Type B pancreatic cell (in vitro differentiated cells): ENCODE results near the gene CENPI. TPM values are rescaled to one million over a fixed set of nuclear protein-coding genes. Genes with fewer than 3 reads are reported as not detected.
"Not testable (repeated sequence)": the region's sequence is repeated elsewhere in the genome, so short reads cannot be mapped to it uniquely, and the experiment has no call there.

ENCODE experiments used
- DNase-seq: peaks from one replicate; pipeline ENCODE4 v3.0.0; 2021; ENCODE audit warnings: mixed read lengths; ENCODE audit not compliant: unreplicated experiment; ENCODE audit errors: extremely low spot score
- H3K27ac Mint-ChIP-seq: 2 replicates; pipeline ENCODE4 v1.8.0; 2021; ENCODE audit warnings: mild to moderate bottlenecking, mixed read lengths
- H3K27me3 Mint-ChIP-seq: 2 replicates; pipeline ENCODE4 v1.8.0; 2021; ENCODE audit warnings: mixed read lengths
- H3K36me3 Mint-ChIP-seq: 2 replicates; pipeline ENCODE4 v1.8.0; 2021; ENCODE audit warnings: mixed read lengths
- H3K4me1 Mint-ChIP-seq: one replicate; pipeline ENCODE4 v1.8.0; 2021; ENCODE audit warnings: mixed read lengths; ENCODE audit not compliant: unreplicated experiment
- H3K4me3 Mint-ChIP-seq: 2 replicates; pipeline ENCODE4 v1.8.0; 2021; ENCODE audit warnings: mild to moderate bottlenecking, mixed read lengths
- H3K9me3 Mint-ChIP-seq: 2 replicates; pipeline ENCODE4 v1.8.0; 2021; ENCODE audit warnings: mixed read lengths
- long read RNA-seq: library from polyadenylated mRNA; unstranded; transcript quantifications from one replicate; pipeline ENCODE4 v2.0.0, GENCODE V29; 2020
- total RNA-seq: library from RNA; stranded (reverse); gene quantifications from 2 replicates; pipeline ENCODE4 v1.2.1, GENCODE V29; 2021; ENCODE audit warnings: low replicate concordance
- TF ChIP-seq, protein P1 (sequence below): fragments of 200-600 bp; sonication (generic); conservative IDR thresholded peaks from 2 replicates; pipeline ENCODE4 v1.5.0; 2021; ENCODE audit warnings: antibody characterized with exemption, mild to moderate bottlenecking

The CENPI gene, protein sequence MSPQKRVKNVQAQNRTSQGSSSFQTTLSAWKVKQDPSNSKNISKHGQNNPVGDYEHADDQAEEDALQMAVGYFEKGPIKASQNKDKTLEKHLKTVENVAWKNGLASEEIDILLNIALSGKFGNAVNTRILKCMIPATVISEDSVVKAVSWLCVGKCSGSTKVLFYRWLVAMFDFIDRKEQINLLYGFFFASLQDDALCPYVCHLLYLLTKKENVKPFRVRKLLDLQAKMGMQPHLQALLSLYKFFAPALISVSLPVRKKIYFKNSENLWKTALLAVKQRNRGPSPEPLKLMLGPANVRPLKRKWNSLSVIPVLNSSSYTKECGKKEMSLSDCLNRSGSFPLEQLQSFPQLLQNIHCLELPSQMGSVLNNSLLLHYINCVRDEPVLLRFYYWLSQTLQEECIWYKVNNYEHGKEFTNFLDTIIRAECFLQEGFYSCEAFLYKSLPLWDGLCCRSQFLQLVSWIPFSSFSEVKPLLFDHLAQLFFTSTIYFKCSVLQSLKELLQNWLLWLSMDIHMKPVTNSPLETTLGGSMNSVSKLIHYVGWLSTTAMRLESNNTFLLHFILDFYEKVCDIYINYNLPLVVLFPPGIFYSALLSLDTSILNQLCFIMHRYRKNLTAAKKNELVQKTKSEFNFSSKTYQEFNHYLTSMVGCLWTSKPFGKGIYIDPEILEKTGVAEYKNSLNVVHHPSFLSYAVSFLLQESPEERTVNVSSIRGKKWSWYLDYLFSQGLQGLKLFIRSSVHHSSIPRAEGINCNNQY
- total RNA-seq = 5.5 and 18.8 TPM in 2 replicates
- long read RNA-seq, partial matches to known transcripts = 2 of 13 reads
- long read RNA-seq, other reads (novel, unspliced or antisense) = 11 of 13 reads

- Mint-ChIP-seq H3K27ac (peak within 1 kb of the TSS; percentile 86), H3K4me3 (peak within 1 kb of the TSS; percentile 97), H3K4me1 (peaks cover 6% of the 10 kb centered on the region), H3K9me3 (no peaks in the 10 kb centered on the region), H3K27me3 (no peaks in the 10 kb centered on the region), H3K36me3 (no peaks in the 10 kb centered on the region)
- peak; percentile 91 for DNase-seq
- TF ChIP-seq, protein P1, sequence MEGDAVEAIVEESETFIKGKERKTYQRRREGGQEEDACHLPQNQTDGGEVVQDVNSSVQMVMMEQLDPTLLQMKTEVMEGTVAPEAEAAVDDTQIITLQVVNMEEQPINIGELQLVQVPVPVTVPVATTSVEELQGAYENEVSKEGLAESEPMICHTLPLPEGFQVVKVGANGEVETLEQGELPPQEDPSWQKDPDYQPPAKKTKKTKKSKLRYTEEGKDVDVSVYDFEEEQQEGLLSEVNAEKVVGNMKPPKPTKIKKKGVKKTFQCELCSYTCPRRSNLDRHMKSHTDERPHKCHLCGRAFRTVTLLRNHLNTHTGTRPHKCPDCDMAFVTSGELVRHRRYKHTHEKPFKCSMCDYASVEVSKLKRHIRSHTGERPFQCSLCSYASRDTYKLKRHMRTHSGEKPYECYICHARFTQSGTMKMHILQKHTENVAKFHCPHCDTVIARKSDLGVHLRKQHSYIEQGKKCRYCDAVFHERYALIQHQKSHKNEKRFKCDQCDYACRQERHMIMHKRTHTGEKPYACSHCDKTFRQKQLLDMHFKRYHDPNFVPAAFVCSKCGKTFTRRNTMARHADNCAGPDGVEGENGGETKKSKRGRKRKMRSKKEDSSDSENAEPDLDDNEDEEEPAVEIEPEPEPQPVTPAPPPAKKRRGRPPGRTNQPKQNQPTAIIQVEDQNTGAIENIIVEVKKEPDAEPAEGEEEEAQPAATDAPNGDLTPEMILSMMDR = no peak
Observed at GRCh38 chrX:101097546-101098453, at the start of gene CENPI. Gene CENPI, plus strand, starts transcription at chrX:101098204. Its CDS starts 2,867 bp downstream, at chrX:101101071.

- TF ChIP-seq, protein P1 = no peak
- H3K27me3 Mint-ChIP-seq = no peaks in the 10 kb centered on the region
- peak overlapping the region; percentile 91 for H3K4me3 Mint-ChIP-seq
- no peak for DNase-seq
- H3K27ac Mint-ChIP-seq = peak overlapping the region; percentile 87
- peaks cover 7% of the 10 kb centered on the region for H3K36me3 Mint-ChIP-seq
- H3K9me3 Mint-ChIP-seq = no peaks in the 10 kb centered on the region
- no peaks in the 10 kb centered on the region for H3K4me1 Mint-ChIP-seq
Observed at GRCh38 chrX:101051153-101051548, 46.9 kb upstream of the CENPI start.

DNA sequence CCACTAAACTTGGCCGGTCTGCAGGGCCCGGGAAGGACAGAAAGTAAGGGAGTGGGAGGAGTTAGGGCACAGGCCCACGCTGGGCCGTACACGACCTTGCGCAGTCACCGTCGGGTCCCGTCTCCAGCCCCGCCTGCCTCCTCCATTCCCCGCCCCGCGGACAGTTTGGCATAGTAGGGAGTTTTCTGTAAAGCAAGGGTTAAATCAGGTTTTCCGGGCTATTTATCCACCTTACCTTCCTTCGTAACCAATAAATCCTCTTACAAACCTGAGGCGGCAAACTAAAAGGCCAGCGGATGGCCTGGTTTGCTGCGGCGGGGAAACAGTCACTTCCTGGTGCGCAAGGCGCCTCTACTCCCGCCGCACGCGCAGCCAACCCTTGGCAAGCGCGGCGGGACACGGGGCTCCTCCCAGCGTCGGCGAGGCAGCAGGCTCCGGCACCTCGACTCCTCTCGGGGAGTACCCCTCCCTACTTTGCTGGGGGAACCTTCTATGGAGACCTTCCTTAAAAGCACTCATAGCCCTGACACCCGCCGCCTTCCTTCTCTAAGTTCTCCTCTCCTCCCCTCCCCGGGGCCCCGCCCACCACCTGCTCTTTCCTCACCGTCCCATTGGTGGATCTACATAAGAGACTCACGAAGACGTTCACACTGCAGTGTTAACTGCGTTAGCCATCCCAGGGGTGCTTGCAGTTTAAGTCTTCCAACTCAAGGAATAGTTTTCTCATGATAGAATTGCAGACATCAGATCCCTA is 46.3 kb upstream of the CENPI start, which contains the start of gene TRMT2B:
TSS of gene TRMT2B (minus strand) at position 563 of the 754 bp plus-strand sequence. CDS start 9,822 bp downstream, outside the sequence.
- H3K36me3 Mint-ChIP-seq = peaks cover 7% of the 10 kb centered on the region
- H3K4me1 Mint-ChIP-seq = no peaks in the 10 kb centered on the region

GRCh38 chrX:101056551-101056950 is 41.5 kb upstream of the CENPI start:
- not testable (repeated sequence) for H3K4me3 Mint-ChIP-seq, H3K9me3 Mint-ChIP-seq, DNase-seq, H3K36me3 Mint-ChIP-seq, H3K27me3 Mint-ChIP-seq, H3K4me1 Mint-ChIP-seq, H3K27ac Mint-ChIP-seq

More for the DNA sequence above, 46.3 kb upstream of the CENPI start, which contains the start of gene TRMT2B:
- H3K27ac Mint-ChIP-seq = peak within 1 kb of the TSS; percentile 87
- no peaks in the 10 kb centered on the region for H3K27me3 Mint-ChIP-seq
- peaks cover 3% of the 10 kb centered on the region for H3K9me3 Mint-ChIP-seq
- peak; percentile 72 for DNase-seq
- TF ChIP-seq, protein P1 = no peak
- H3K4me3 Mint-ChIP-seq = peak within 1 kb of the TSS; percentile 91

GRCh38 chrX:101057093-101057714 is 40.8 kb upstream of the CENPI start:
- Mint-ChIP-seq H3K36me3 (no peaks in the 10 kb centered on the region), H3K4me1 (no peaks in the 10 kb centered on the region), H3K27ac (no peak overlapping the region), H3K27me3 (no peaks in the 10 kb centered on the region), H3K9me3 (peaks cover 8% of the 10 kb centered on the region), H3K4me3 (no peak overlapping the region)
- DNase-seq = no peak
- TF ChIP-seq, protein P1 = no peak
